Keratinocyte (primary cell): ENCODE measurements around the gene TPCN2. TPM values are rescaled to one million over a fixed set of nuclear protein-coding genes. Genes with fewer than 3 reads are reported as not detected.

Experiments used
- DNase-seq: peaks from one replicate; pipeline ENCODE4 v3.0.0-alpha.2; 2011; ENCODE audit warnings: low read depth, missing footprints, low spot score
- FAIRE-seq: peaks from 2 replicates; lab custom pipeline; 2011; peaks lifted over from hg19 to GRCh38; lab: Jason Lieb, UNC
- H2AFZ ChIP-seq: 2 replicates; pipeline ENCODE4 v1.6.0; 2012; ENCODE audit warnings: low read length, control low read depth, inconsistent platforms; ENCODE audit not compliant: control insufficient read depth
- H3K27ac ChIP-seq: 2 replicates; pipeline ENCODE4 v1.5.1; 2011; ENCODE audit warnings: low read length; ENCODE audit not compliant: control insufficient read depth, insufficient read depth
- H3K27me3 ChIP-seq: 3 replicates; pipeline ENCODE4 v1.6.0; 2011; ENCODE audit warnings: low read length; ENCODE audit not compliant: control insufficient read depth, insufficient read depth; ENCODE audit errors: extremely low read depth
- H3K36me3 ChIP-seq, 2 experiments: 2 replicates in 1 of 2; 3 replicates in 1 of 2; pipeline ENCODE4 v1.5.1; 2011; ENCODE audit warnings: low read length in 2 of 2, mild to moderate bottlenecking in 1 of 2; ENCODE audit not compliant: control insufficient read depth in 2 of 2, insufficient read depth in 2 of 2; ENCODE audit errors: extremely low read depth in 1 of 2
- H3K4me1 ChIP-seq: 3 replicates; pipeline ENCODE4 v1.5.1; 2011; ENCODE audit warnings: low read length; ENCODE audit not compliant: control insufficient read depth, insufficient read depth; ENCODE audit errors: extremely low read depth
- H3K4me2 ChIP-seq: 3 replicates; pipeline ENCODE4 v1.6.0; 2011; ENCODE audit warnings: low read depth, low read length; ENCODE audit not compliant: control insufficient read depth, insufficient read depth; ENCODE audit errors: extremely low read depth
- H3K4me3 ChIP-seq, 3 experiments: fragments of 200-600 bp in 1 of 3; sonication (generic) in 1 of 3; 2 replicates in 2 of 3; 3 replicates in 1 of 3; pipeline ENCODE4 v1.5.1; 2011 to 2016; ENCODE audit warnings: low read length in 3 of 3, mild to moderate bottlenecking in 3 of 3, control low read depth in 2 of 3, inconsistent platforms in 1 of 3, low read depth in 1 of 3, mixed read lengths in 1 of 3, mixed run types in 1 of 3, moderate library complexity in 1 of 3; ENCODE audit not compliant: control insufficient read depth in 2 of 3, insufficient read depth in 2 of 3; ENCODE audit errors: extremely low read depth in 1 of 3
- H3K79me2 ChIP-seq: 2 replicates; pipeline ENCODE4 v1.6.0; 2012; ENCODE audit warnings: low read length; ENCODE audit not compliant: control insufficient read depth, insufficient read depth
- H3K9ac ChIP-seq: 3 replicates; pipeline ENCODE4 v1.6.0; 2011; ENCODE audit warnings: low read length; ENCODE audit not compliant: control insufficient read depth, insufficient read depth; ENCODE audit errors: extremely low read depth
- H3K9me1 ChIP-seq: 3 replicates; pipeline ENCODE4 v1.6.0; 2011; ENCODE audit warnings: low read length; ENCODE audit not compliant: control insufficient read depth, insufficient read depth; ENCODE audit errors: extremely low read depth
- H3K9me3 ChIP-seq: 2 replicates; pipeline ENCODE4 v1.5.1; 2012; ENCODE audit warnings: low read depth, low read length; ENCODE audit not compliant: control insufficient read depth
- H4K20me1 ChIP-seq: 3 replicates; pipeline ENCODE4 v1.6.0; 2011; ENCODE audit warnings: low read length; ENCODE audit not compliant: control insufficient read depth, insufficient read depth; ENCODE audit errors: extremely low read depth
- EZH2 ChIP-seq: IDR thresholded peaks from one replicate; pipeline ENCODE4 v1.6.1; 2012; ENCODE audit warnings: inconsistent platforms, mild to moderate bottlenecking, low read length, moderate library complexity
- dilution Hi-C: fragments of 300-500 bp; cut with MboI; formaldehyde crosslinking; loops from one replicate; pipeline ENCODE4 v1.7.0; 2020; ENCODE audit warnings: low sequenced_read_pairs; ENCODE audit not compliant: extremely low pct_ligation_motif_present
- polyA plus RNA-seq, 5 experiments: library from polyadenylated mRNA; depleted of rRNA in 3 of 5; stranded (reverse) in 3 of 5; stranded (forward) in 1 of 5; unstranded in 1 of 5; fragments of >200 nt; gene quantifications; 1 replicate in 1 of 5; 2 replicates in 3 of 5; 3 replicates in 1 of 5; pipeline versions ENCODE4 v1.2.1 to v1.2.3, GENCODE V29; 2011 to 2012; ENCODE audit warnings: missing spikeins in 2 of 5, low read depth in 1 of 5, low replicate concordance in 1 of 5
- TF ChIP-seq, protein P1 (sequence below), 3 experiments: IDR thresholded peaks in 1 of 3; conservative IDR thresholded peaks in 1 of 3; optimal IDR thresholded peaks in 1 of 3; 2 replicates in 2 of 3; 3 replicates in 1 of 3; pipeline versions ENCODE3 to v1.5.1; 2011; ENCODE audit warnings: low read length in 3 of 3, mild to moderate bottlenecking in 3 of 3, moderate library complexity in 2 of 3, control low read depth in 1 of 3, inconsistent platforms in 1 of 3; ENCODE audit not compliant: insufficient read depth in 2 of 3; ENCODE audit errors: extremely low read depth in 1 of 3

TPCN2 gene
- polyA plus RNA-seq, 1 donor (not counting 4 experiments of a cell fraction or from before 2014, with no cell fraction given), result 7.7 TPM

DNA sequence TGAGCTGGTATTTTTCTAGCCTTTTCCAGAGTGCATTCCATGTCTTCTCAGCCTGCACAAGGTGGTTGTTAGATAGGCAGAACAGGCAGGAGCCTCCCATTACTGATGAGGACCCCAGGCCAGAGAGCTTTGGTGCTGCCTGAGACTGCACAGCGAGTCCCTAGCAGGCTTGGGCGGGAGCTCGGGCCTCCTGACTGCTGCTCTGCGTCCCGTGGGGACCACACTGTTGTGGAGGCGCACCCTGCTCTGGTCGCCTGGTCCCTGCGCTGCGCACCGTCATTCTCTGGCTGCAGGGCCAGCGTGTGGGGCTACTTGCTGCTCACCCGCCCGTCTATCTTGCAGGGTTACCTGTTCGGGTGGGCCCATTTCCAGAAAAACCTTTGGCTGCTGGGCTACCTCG lies 8.5 kb downstream of the TPCN2 start:
- H3K36me3 ChIP-seq, result peaks cover 10 to 38% of the 10 kb centered on the region in 2 experiments
- dilution Hi-C loops, result no loop called here
- FAIRE-seq, result no peak

DNA sequence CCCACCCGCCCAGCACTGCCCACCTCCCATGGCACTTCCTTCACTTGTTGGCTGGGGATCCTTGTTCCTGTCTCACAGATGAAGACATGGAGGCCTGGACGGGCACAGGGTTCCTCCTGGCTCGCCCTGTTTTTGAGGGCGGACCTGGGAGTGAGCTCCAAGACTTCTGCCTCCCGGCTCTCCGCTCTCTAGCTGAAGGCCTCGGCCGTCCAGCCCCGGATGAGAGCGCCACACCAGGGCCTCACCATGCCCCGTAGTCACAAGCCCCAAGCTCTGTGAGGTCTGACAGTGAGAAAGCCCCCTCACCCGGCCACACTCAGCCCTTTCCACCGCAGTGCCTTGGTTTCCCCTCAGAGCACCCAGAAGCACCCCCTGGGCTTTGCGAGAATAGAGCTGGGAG lies 9.1 kb downstream of the TPCN2 start:
- DNase-seq, result no peak
- Histone ChIP-seq H3K27ac (no peak overlapping the region), H2AFZ (no peak overlapping the region), H3K4me1 (peaks cover 5% of the 10 kb centered on the region), H3K36me3 (peaks cover 10 to 41% of the 10 kb centered on the region in 2 experiments), H3K9ac (no peak overlapping the region), H3K79me2 (peaks cover 39% of the 10 kb centered on the region), H3K4me2 (no peak overlapping the region), H3K27me3 (no peaks in the 10 kb centered on the region), H3K4me3 (no peak overlapping the region), H3K9me3 (no peaks in the 10 kb centered on the region), H3K9me1 (no peaks in the 10 kb centered on the region), H4K20me1 (no peaks in the 10 kb centered on the region)
- dilution Hi-C loops, result no loop called here
- FAIRE-seq, result no peak
- TF ChIP-seq, protein P1, sequence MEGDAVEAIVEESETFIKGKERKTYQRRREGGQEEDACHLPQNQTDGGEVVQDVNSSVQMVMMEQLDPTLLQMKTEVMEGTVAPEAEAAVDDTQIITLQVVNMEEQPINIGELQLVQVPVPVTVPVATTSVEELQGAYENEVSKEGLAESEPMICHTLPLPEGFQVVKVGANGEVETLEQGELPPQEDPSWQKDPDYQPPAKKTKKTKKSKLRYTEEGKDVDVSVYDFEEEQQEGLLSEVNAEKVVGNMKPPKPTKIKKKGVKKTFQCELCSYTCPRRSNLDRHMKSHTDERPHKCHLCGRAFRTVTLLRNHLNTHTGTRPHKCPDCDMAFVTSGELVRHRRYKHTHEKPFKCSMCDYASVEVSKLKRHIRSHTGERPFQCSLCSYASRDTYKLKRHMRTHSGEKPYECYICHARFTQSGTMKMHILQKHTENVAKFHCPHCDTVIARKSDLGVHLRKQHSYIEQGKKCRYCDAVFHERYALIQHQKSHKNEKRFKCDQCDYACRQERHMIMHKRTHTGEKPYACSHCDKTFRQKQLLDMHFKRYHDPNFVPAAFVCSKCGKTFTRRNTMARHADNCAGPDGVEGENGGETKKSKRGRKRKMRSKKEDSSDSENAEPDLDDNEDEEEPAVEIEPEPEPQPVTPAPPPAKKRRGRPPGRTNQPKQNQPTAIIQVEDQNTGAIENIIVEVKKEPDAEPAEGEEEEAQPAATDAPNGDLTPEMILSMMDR (optimal IDR thresholded peaks at IDR 0.05 in 1 of 3, IDR thresholded peaks at IDR 0.05 in 1 of 3, conservative IDR thresholded peaks at IDR 0.05 in 1 of 3; ENCODE audit: extremely low read depth in 1 of 3, insufficient read depth in 2 of 3, low read length in 3 of 3), result no peak
- no peak for TF ChIP-seq EZH2

More for the DNA sequence above, 8.5 kb downstream of the TPCN2 start:
- Histone ChIP-seq H3K79me2 (peaks cover 43% of the 10 kb centered on the region), H4K20me1 (no peaks in the 10 kb centered on the region), H3K27ac (no peak overlapping the region), H3K9me3 (no peaks in the 10 kb centered on the region), H3K9me1 (no peaks in the 10 kb centered on the region), H3K4me2 (no peak overlapping the region), H2AFZ (no peak overlapping the region), H3K4me3 (no peak overlapping the region), H3K4me1 (peaks cover 10% of the 10 kb centered on the region), H3K27me3 (no peaks in the 10 kb centered on the region), H3K9ac (no peak overlapping the region)
- no peak for TF ChIP-seq EZH2
- TF ChIP-seq, protein P1 (optimal IDR thresholded peaks at IDR 0.05 in 1 of 3, IDR thresholded peaks at IDR 0.05 in 1 of 3, conservative IDR thresholded peaks at IDR 0.05 in 1 of 3; ENCODE audit: extremely low read depth in 1 of 3, insufficient read depth in 2 of 3, low read length in 3 of 3), result no peak
- no peak for DNase-seq
